ENCODE measurements around the gene MR1.

DNA sequence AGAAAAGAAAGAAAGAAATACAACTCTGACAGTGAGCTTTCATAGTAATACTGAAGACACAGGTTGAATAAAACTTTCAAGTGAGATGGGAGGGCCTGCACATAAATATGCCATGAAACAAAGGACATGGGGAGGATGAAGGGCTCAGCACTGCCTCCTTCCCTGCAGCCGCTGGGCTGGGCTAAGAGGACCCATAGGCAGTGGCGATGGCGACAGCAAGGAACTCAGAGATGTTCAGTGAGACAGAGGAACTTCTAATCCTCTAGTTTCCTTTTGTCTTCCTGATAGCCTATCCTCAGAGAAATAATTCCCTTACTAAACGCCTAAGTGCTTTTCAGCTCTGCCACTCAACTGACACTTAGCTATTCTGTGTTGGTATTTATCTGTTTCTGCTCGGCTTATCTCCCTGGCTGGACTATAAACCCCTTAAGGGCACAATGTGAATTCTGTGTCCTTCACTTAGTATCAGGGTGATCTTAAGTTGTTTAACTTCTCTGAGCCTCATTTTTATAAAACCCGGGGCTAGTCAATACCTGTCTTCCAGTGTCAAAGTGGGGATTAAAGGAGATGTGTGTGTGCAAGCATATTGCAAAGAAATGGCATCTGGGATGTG lies 30.3 kb downstream of the MR1 start:
- TF ChIP-seq, protein P1, sequence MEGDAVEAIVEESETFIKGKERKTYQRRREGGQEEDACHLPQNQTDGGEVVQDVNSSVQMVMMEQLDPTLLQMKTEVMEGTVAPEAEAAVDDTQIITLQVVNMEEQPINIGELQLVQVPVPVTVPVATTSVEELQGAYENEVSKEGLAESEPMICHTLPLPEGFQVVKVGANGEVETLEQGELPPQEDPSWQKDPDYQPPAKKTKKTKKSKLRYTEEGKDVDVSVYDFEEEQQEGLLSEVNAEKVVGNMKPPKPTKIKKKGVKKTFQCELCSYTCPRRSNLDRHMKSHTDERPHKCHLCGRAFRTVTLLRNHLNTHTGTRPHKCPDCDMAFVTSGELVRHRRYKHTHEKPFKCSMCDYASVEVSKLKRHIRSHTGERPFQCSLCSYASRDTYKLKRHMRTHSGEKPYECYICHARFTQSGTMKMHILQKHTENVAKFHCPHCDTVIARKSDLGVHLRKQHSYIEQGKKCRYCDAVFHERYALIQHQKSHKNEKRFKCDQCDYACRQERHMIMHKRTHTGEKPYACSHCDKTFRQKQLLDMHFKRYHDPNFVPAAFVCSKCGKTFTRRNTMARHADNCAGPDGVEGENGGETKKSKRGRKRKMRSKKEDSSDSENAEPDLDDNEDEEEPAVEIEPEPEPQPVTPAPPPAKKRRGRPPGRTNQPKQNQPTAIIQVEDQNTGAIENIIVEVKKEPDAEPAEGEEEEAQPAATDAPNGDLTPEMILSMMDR (IDR thresholded peaks at IDR 0.05), result no peak
- TF ChIP-seq POLR2A (IDR thresholded peaks at IDR 0.05), result no peak
